Measurements from ENCODE around the gene DDC.

Gene DDC, protein sequence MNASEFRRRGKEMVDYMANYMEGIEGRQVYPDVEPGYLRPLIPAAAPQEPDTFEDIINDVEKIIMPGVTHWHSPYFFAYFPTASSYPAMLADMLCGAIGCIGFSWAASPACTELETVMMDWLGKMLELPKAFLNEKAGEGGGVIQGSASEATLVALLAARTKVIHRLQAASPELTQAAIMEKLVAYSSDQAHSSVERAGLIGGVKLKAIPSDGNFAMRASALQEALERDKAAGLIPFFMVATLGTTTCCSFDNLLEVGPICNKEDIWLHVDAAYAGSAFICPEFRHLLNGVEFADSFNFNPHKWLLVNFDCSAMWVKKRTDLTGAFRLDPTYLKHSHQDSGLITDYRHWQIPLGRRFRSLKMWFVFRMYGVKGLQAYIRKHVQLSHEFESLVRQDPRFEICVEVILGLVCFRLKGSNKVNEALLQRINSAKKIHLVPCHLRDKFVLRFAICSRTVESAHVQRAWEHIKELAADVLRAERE

DNA sequence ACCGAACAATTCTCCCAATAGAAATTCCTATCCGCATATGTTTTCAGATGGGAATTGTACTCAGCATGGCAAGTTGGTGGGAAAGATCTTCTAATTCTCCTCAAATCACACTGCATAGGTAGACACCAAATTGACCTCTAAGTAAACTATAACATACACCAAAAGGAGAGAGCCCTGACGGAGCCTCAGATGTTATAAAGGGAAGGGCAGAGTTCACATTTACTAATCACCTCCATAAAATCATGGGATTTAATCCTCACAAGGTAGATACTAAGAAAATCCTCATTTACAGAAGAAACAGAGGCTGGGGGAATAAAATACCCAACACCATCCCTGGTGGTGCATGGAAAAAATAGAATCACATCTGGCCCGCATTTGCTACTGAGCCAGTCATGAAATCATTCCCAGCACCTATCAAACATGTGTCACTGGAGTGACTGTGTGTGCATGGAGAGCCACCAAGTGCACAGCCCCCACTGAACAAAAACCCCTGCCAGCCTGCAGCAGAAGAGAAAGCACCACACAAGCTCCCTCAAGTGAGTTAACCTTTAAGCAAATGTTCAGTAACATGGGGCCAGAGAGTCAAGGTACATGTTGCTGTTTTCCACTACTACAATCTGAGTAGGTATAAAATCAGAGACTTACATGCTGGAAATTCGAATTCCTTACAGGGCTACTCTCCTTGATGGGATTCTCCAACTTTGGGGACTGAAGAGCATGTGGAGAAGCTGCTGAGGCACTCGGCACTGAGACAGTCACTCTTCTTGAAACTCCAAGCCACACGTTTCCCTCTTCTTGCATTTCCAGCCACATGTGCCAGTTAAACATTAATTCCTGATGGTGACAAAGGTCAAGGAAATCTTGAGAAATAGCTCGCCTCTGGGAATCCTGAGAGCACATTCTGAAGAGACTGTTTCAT, at the start of gene DDC:
TSS of gene DDC (minus strand) at position 766 of the 919 bp plus-strand sequence. CDS start 21,320 bp downstream, outside the sequence.
- DNase-seq: no peak

DNA sequence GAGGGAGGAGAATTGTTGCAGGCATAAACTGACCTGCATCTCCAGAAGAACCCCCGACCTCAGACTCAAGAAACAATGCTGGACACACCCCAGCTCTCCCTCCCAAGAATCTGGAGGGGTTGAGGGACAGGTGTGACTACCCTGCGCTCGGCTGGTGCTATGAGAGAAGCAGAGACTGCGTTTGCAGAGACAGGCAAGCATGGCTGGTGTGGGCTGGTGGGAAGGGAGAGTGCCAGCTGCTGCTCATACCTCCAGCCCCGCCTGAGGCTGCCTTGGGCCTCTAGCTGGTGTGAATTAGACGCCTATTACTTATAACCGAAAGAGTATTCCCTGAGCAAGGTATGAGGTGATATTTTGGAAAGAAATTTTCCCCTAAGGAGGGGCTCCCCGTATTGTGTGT, 48.3 kb upstream of the DDC start:
- DNase-seq: no peak

DNA sequence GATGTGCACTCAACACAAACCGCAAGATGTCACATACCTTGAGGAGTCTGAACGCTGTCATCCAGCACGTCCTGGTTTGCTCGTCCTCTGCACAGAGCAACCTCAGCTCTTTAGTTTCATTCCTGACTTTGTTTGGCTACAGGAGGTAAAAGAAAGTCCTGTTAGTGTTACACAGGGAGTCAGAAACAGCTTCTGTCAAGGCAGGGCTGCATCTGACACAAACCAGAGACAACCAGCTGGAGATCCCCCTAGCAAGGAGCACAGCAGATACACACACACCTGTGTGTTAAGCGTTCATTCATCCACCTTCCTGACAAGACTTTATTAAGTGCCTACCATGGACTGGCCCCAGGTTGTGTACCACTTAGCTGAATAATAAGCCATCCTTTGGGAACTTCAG, 47.5 kb upstream of the DDC start:
- no peak for DNase-seq

DNA sequence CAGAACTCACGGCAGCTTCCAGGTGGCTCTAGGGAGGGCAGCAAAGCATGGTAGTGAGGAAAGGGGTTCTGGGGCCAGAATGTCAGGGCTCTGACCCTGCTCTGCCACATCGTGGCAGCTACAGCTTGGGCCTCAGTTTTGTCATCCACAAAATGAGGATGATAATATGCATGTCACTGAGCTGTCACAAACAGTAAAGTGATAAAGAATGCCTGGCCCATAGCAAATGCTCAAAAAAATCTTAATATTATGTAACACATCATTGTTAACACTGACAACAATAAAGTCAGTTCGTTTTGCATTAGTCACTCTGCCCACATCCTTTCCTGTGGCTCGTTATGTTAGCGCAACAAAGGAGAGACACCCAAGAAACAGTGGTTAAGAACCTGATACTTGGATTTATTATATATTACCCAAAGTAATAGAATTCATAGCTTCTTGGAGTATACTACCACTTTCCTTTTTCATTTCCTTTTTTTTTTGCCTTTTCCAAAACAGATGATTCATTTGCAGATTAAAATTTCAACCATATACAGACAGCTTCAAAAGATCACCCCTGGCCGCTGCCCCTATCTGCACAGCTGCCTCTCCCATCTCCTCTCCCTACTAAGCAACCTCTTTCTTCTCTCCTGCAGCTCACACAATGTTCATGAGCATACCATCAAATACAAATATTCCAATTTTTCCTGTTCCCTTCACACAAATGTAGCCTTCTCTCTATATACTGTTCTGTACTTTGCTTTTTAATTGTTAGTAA, 45.5 kb upstream of the DDC start:
- DNase-seq: peak; percentile 28

DNA sequence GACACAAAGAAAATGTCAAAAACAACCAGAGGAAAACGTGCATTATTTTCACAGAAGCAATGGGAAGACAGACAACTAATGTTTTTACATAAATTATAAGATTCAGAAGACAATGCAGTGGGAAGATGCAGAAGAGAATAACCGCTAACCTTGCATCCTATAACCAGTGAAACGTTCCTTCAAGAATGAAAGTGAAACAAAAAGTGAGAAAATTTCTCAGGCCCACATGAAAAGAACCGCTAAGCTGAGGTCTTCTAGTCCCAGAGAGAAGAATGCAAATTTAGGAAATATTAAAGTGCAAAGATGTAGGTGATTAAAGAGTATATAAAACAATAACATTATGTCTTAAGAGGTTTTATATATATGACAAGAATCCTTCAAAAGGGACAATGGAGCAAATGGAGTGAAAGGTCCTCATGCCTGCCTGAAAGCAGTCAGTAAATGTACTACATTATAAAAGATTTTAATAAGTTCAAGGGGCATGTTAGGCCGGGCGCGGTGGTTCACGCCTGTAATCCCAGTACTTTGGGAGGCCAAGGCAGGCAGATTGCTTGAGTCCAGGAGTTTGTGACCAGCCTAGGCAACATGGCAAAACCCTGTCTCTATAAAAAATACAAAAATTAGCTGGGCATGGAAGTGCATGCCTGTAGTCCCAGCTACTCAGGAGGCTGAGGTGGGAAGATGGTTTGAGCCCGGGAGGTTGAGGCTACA, 43.1 kb upstream of the DDC start:
- no peak for DNase-seq

DNA sequence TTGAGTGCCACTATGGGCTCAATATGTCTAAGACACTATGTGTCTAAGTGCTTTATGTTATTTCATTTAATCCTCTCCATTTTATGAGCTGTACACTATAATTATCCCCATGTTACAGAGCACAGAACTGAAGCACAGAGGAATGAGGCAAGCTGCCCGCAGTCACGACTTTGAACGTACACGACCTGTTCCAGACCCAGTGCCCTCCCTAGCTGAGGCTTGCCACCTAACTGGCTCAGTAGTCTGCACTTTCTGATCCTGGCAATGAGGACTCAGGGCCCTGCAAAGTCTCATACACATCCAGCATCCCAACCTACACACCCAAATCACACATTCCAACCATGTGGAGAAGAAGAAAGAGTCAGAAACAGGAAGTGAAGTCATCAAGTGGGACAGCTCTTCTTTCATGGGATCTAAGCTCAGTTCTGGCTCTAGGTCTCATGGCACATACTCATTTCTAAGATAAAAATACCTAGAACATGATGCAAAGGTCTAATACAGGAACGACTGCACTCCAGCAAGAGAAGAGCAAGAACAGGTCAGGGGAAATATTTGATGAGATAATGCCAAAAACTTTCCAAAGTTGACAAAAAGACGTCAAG, 42.4 kb upstream of the DDC start:
- DNase-seq: no peak

DNA sequence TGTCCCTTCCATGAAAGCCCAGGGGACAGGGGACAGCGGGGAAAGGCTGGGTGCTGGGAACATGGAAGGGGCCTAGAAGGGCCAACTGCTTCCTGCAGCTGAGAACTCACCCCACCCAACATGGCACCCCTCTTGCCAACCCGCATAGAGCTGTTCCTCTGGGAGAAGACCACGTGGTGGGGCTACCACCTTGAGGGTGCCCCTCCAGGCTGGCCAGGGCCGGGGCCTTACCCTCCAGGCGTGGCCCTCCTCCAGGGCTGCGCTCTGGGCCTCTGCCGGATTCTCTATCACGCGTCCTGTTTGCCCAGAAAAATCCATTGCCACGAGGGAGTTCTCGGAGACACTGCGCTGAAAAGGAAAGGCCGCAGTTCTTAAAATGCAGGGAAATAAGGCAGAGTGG, 39.9 kb upstream of the DDC start:
- no peak for DNase-seq

DNA sequence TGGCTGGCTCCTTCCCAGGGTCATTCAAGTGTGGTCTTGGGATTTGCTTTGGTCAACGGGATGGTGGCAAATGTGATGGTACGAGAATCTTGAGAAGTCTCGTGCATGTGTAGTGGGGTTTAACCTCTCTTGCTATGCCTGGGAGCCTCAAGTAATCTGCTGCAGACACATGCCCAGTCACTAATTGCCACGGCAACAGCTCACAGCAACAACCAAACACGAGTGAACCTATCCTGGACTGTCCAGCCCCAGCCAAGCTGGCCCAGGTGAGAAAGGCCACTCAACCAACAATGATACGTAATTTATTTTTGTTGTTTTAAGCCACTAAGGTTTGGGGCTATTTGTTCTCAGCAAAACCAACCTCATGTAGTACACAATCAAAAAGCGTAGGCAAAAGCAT, 38.1 kb upstream of the DDC start:
- DNase-seq: no peak

DNA sequence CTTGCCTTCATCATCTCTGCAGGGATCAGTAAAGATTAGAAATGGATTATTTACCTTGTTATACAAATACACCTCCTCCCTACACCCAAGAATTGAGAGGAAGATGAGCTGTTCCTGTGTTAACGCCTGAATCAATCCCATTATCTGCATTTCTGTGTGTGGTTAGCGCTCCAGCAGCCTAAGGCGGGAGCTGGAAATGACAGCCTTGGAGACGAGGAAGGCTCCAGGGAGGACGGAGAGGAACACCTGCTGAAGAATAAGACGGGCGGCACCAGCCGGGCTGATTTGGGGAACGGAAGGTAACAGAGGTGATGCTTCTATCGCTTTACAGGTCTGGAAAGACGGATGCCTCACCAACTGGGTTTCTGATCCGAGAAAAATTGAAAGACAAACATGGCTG, 34.2 kb upstream of the DDC start:
- no peak for DNase-seq

DNA sequence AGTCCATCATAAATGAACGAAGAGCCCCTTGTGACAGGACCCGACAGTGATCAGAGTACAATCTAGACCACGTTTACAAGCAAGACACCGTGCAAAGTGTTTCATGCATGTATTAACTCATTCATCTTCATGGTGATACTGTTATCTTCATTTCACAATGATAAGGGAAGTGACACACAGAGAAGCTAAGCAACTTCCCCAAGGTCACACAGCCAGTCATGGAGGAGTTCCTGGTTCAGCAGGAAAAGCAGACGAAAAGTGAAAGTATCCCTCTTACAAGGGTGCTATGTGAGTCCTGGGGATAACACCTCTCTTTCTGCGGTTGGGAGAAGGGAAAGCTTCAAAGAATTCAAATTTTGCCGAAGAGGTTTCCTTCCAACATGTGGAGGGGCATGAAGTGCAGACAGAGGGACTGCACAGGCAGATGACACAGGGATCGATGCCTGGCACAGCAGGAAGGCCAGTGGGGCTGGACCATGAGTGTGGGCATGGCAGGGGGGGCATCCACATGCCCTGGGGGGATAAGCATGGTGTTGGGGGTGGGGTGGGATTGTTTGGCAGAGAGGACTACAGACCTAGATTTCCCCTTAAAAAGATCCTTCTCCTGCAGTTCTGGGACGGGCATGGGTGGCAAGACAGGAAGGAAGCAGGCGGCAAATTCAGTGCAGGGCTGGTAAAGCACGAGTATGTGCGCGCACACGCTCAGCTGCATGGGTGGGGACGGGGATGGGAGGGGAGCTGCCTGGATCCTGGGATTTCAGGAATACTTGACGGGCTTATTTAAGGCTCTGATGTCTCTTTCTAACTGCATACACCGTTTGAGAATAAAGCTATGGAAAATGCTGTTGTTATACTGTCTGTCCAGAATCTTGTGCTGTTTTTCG, 33.5 kb upstream of the DDC start:
- no peak for DNase-seq

DNA sequence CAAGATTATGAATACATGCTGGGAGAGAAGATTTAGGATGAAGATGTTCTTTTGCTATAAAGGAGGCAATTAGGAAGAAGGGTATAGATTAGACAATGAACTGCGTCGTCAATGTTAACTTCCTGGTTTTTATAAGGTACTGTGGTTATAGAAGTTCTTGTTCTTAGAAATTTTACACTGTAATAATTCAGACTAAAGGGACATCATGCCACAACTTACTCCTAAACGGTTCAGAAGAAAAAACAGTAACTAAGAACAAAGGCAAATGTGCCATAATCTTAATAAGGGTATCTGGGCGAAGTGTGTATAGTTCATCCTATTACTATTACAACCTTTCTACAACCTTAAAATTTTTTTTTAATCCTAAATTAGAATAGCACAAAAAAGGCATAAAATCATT, 31.3 kb upstream of the DDC start:
- DNase-seq: no peak

DNA sequence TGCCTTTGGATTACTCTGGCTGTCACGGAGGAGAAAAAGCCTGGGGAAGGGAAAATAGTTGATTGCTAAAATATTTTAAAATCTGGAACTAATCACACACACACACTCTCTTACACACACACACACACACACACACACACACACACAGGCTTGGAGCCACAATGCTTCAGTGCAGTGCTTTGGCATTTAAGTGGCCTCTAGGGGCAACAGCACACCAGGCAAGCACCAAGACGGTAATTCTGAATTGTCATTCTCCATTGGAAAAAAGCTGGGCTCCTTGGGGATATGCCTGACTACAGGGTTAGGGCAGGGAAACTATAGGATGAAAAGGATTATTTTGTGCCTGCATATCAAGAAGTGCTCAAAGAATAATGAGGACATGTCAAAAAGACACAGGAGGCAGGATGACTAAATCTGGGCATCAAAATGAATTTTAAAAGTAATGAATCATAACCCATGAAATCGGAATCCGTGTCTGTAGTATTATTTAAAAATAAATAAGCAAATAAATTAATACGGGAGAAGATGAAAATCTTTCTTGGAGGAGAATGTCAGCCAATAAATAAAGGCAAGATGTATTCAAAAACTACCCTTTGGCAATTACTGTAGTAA, 30.4 kb upstream of the DDC start:
- no peak for DNase-seq

DNA sequence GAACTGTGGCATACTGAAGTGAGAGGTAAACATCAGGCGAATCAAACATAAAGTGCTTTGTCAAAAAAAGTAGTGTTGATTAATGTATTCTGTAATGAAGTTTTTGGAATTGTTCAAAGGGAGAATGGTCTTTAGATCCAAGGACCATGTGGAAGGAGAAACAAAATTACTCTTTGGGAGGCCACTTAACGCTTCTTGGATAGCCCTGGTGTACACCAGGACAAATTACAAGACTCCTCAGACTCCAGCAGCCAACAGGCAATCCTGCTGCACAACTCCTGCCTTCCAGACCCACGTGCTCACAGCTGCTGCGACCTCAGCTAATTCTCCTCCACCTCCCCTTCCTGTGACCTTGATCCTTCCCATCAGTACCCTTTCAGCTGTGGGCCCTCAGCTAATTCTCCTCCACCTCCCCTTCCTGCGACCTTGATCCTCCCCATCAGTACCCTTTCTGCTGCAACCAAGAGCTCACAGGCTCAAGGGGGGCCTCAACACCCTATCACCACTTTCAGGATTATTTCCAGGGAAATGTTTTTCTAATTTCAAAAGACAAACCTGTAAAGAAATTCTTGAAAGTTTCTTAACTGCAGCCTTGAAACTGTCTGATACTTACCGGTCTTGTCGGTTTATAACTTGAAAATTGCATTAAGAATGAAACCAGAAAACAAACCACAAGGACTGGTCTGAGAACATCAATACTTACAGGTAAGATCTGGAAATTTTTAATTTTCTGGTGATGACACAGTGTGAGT, 29.7 kb upstream of the DDC start:
- DNase-seq: no peak

DNA sequence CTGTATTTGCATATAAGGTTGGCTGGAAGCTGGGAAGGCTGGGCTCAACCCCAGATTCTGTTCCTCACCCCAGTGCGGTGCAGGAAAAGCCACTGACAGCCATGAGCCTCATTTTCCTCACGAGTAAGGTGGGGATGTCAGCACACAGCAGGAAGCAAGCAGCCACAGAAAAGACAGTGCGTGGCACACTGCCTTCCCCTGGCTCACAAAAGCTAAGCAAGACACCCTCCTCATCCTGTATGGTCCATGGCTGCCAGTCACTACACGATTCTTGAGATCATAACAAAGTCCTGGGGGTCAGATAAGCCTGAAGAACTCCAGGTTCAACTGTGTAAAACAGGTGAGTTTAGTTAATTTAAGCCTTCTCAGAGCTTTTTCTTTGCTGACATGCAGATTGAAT, 28.9 kb upstream of the DDC start:
- DNase-seq: no peak

DNA sequence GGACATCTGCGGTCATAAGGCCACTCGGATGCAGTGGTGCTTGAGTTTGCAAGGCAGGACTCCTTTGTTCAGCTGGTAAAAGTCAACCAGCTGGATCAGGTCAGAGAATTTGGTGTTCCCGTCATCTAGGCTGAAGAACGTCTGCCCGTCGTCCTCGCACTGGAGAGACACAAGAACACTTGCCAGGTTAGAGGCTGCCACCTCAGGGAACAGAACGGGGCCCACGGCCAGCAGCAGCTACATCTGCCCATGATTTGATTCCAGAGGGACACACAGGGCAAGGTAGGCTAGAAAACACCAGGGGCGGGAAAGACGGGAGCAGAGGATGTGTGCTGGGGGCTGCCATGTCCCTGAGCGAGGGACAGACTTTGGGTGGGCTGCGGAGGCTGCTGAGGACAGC, 27.7 kb upstream of the DDC start:
- DNase-seq: no peak

DNA sequence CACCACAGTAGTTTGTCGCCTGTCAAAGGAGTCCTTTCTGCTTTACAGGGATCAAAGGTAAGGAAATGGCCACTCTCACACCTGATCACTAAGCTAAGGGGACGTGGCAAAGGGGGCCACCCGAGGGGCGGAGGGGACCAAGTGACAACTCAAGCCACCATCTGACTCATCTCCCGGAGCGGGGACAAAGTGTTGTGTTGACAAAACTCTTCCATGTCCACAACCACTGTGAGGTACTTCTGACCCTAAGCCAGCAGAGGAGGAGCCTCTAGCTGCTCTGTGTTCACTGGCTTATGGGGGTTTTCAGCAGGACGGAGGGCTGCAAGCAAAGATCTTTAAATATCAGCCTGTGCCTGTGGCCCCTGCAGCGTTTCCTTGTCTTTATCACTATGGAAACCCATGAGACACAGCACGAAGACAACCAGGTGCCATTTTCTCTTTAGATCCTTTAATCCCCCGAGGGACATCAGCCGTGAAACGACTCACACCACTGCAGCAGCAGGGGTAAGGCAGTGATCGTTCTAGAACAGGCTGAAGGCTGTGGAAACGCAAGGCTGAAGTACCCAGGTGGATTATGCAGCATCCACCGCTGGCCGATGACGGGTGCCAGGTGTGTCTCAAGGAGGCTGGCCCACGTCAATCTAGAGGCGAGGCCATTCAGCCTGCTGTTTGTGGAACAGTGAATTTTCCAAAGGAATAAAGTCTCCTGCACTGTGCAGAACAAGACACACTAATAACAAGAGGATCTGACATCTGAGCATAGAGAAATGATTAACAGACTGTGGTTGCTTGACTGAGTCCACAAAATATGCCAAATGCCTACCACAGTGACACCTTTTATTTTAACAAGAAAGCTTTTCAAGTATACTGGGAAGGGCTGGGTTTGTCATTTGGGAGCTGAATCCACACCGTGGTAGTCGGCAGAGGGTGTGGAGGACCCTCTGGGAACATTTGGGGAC, 26.6 kb upstream of the DDC start:
- no peak for DNase-seq

DNA sequence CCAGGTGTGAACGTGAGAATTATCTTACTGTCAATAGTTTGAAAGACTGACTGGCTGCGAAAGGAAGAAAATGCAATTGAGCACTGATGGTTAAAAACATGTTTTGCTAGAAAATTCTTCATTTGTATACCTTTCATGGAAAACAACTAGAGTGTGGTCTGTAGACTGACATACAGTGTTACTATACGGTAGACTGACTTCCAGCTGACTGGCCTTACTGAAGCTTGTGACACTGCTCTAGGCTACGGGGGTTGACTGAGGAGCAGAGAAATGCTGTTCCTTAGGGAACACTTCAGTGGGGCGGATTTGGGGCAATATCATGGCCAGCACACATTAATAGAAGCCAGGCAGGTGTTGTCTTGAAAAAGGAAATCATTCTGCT, 25.9 kb upstream of the DDC start:
- DNase-seq: no peak

DNA sequence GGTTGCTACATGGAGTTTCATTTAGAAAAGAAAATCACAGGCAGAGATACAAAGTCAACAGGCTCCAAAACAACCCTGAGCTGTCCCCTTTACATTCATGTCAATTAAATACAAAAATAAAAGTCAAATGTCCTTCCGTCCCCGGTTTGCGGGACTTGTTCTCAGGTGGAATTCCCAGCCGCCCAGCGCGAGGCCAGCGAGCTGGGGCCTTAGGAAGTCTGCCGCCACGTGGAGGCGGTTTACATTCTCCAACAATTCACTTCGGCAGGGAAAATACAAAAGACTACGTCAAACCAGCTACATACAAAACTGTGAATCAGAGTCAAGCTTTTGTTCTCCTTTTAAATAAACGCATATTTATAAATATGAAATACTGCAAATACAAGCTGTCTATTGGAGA, 25.3 kb upstream of the DDC start:
- DNase-seq: no peak

DNA sequence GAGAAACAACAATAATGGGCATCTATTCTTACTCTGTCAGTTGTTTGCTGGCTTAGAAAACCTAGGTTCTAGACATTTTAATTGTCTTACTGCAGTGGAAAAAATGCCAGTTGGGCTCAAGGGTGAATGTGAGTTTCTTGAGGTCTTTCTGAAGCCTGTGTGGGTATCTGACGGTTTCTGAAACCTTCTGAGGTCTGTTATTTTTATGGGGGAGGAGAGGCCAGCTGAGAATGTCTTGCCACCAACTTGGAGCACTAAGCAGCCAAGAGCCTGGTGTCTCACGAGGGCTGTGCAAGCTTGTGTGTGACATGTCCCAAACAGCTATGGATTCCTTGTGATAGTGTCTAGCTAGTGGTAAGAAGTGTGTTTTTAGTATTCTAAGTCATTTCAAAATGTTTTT, 24.2 kb upstream of the DDC start:
- DNase-seq: no peak
